ENCODE results near the gene GPAM. TPM values are rescaled to one million over a fixed set of nuclear protein-coding genes. Genes with fewer than 3 reads are reported as not detected.

GPAM gene
- total and polyA plus RNA-seq, 9 of the 15 experiments (the other 6 are each of a cell fraction or from before 2014, with no cell fraction given), result 3.5 to 7.5 (median 5.5) TPM

- TF ChIP-seq ATF4 (CRISPR knock-in tag; IDR thresholded peaks at IDR 0.05), result peak; percentile 19; the same call in 1 of the 2 replicates
- 0 out of 2 replicates have a peak, but pooled peaks have one; percentile 22 for TF ChIP-seq CREB3L1 (IDR thresholded peaks at IDR 0.05; ENCODE audit: borderline replicate concordance, low read depth)
- TF ChIP-seq EP400 (IDR thresholded peaks at IDR 0.05), result peak; percentile 66; the same call in 1 of the 2 replicates
- peak; percentile 87 for TF ChIP-seq POLR2A (conservative IDR thresholded peaks at IDR 0.05)
- TF ChIP-seq PHF8 (IDR thresholded peaks at IDR 0.05; ENCODE audit: borderline replicate concordance, low read length), result peak; percentile 90; the same call in 1 of the 2 replicates
- 0 out of 2 replicates have a peak, but pooled peaks have one; percentile 49 for TF ChIP-seq RB1 (IDR thresholded peaks at IDR 0.05; ENCODE audit: low read depth)
- TF ChIP-seq TAF1 (IDR thresholded peaks at IDR 0.05; ENCODE audit: control insufficient read depth, extremely low read depth, insufficient read depth, low read length, severe bottlenecking), result peak; percentile 79
- TF ChIP-seq L3MBTL2 (IDR thresholded peaks at IDR 0.05), result peak; percentile 57; the same call in 1 of the 2 replicates
- TF ChIP-seq CREB1 (IDR thresholded peaks at IDR 0.05), result peak; percentile 100
- peak; percentile 100 for TF ChIP-seq CREB1 (CRISPR knock-in tag; IDR thresholded peaks at IDR 0.05)
- TF ChIP-seq HLTF (IDR thresholded peaks at IDR 0.05), result no peak
- peak; percentile 59; the same call in 1 of the 2 replicates for TF ChIP-seq GABPB1 (CRISPR knock-in tag; IDR thresholded peaks at IDR 0.05)
- TF ChIP-seq PHF20 (IDR thresholded peaks at IDR 0.05; ENCODE audit: partially characterized antibody), result peak; percentile 97
- peak; percentile 47 for TF ChIP-seq TBP (optimal IDR thresholded peaks at IDR 0.05; ENCODE audit: low read depth, low read length)
- peak; percentile 57 for TF ChIP-seq EGR1 (conservative IDR thresholded peaks at IDR 0.05)
- no peak for TF ChIP-seq ZNF408 (CRISPR knock-in tag; IDR thresholded peaks at IDR 0.05; ENCODE audit: low read depth)
Measured at GRCh38 chr10:112183329-112184051, at the start of gene GPAM (continued).

All from K562 (cell line).